Endothelial cell of umbilical vein (primary cell): ENCODE data around the gene MOB2. TPM values are rescaled to one million over a fixed set of nuclear protein-coding genes. Genes with fewer than 3 reads are reported as not detected.

Source experiments
- BruUV-seq: library from RNA; stranded (reverse); fragments of 400-500 nt; replicated peaks from 2 replicates; lab custom pipeline; 2021; lab: Mats Ljungman, UMichigan
- CTCF ChIA-PET: fragments of 300-600, 350-600 bp; sonication (Branson Sonifier 250); formaldehyde crosslinking; loops from one replicate; lab custom pipeline; 2021; ENCODE audit warnings: antibody characterized with exemption, inconsistent platforms; lab: Charles Lee
- POLR2A ChIA-PET: fragments of 300-600, 350-600 bp; sonication (Branson Sonifier 250); formaldehyde crosslinking; loops from one replicate; lab custom pipeline; 2021; ENCODE audit warnings: antibody characterized with exemption, inconsistent platforms; lab: Charles Lee
- DNase-seq: peaks from one replicate; pipeline ENCODE4 v3.0.0-alpha.2; 2011; ENCODE audit warnings: low read depth, low spot score
- FAIRE-seq: peaks from 2 replicates; lab custom pipeline; 2011; peaks lifted over from hg19 to GRCh38; lab: Jason Lieb, UNC
- H2AFZ ChIP-seq: 2 replicates; pipeline ENCODE4 v1.6.0; 2012; ENCODE audit warnings: low read depth, low read length, control low read depth, inconsistent platforms
- H3K27ac ChIP-seq: 2 replicates; pipeline ENCODE4 v1.5.1; 2011; ENCODE audit warnings: low read depth, mild to moderate bottlenecking, control low read depth, low read length, moderate library complexity; ENCODE audit not compliant: insufficient read depth
- H3K27me3 ChIP-seq, 2 experiments: 2 replicates each; pipeline versions ENCODE4 v1.6.0 to v1.6.1; 2011; ENCODE audit warnings: low read length in 2 of 2, mixed read lengths in 1 of 2; ENCODE audit not compliant: control insufficient read depth in 2 of 2, insufficient read depth in 2 of 2
- H3K36me3 ChIP-seq, 2 experiments: 2 replicates in 1 of 2; 3 replicates in 1 of 2; pipeline ENCODE4 v1.5.1; 2011; ENCODE audit warnings: low read length in 2 of 2, mild to moderate bottlenecking in 1 of 2, moderate library complexity in 1 of 2; ENCODE audit not compliant: control insufficient read depth in 2 of 2, insufficient read depth in 2 of 2; ENCODE audit errors: extremely low read depth in 1 of 2
- H3K4me1 ChIP-seq: 3 replicates; pipeline ENCODE4 v1.5.1; 2011; ENCODE audit warnings: mild to moderate bottlenecking, low read length; ENCODE audit not compliant: control insufficient read depth, insufficient read depth; ENCODE audit errors: extremely low read depth
- H3K4me2 ChIP-seq: 2 replicates; pipeline ENCODE4 v1.6.1; 2011; ENCODE audit warnings: low read length, control low read depth, mixed read lengths; ENCODE audit not compliant: insufficient read depth
- H3K4me3 ChIP-seq, 3 experiments: fragments of 200-600 bp in 1 of 3; sonication (generic), shearing (Covaris generic) in 1 of 3; replicated peaks in 1 of 3; 2 replicates each; pipeline ENCODE4 v1.5.1; 2011 to 2016; ENCODE audit warnings: control low read depth in 3 of 3, low read length in 3 of 3, mild to moderate bottlenecking in 2 of 3, inconsistent platforms in 1 of 3, low read depth in 1 of 3, moderate library complexity in 1 of 3; ENCODE audit not compliant: insufficient read depth in 1 of 3
- H3K79me2 ChIP-seq: 2 replicates; pipeline ENCODE4 v1.6.0; 2012; ENCODE audit warnings: low read length, inconsistent platforms; ENCODE audit not compliant: control insufficient read depth, insufficient read depth
- H3K9ac ChIP-seq: replicated peaks from 2 replicates; pipeline ENCODE3; 2011; ENCODE audit warnings: low read length, control low read depth; ENCODE audit not compliant: insufficient read depth; ENCODE audit errors: extremely low read depth
- H3K9me1 ChIP-seq: replicated peaks from 3 replicates; pipeline ENCODE4 v1.6.0; 2011; ENCODE audit warnings: mild to moderate bottlenecking, low read length; ENCODE audit not compliant: control insufficient read depth, insufficient read depth; ENCODE audit errors: extremely low read depth
- H3K9me3 ChIP-seq: replicated peaks from 2 replicates; pipeline ENCODE4 v1.5.1; 2012; ENCODE audit warnings: low read length, inconsistent platforms; ENCODE audit not compliant: control insufficient read depth, insufficient read depth
- H4K20me1 ChIP-seq: replicated peaks from 2 replicates; pipeline ENCODE3; 2011; ENCODE audit warnings: mild to moderate bottlenecking, low read length; ENCODE audit not compliant: control insufficient read depth, insufficient read depth; ENCODE audit errors: extremely low read depth
- EZH2 ChIP-seq: IDR thresholded peaks from 2 replicates; pipeline ENCODE4 v1.6.1; 2012; ENCODE audit warnings: borderline replicate concordance, low read depth, mild to moderate bottlenecking, moderate library complexity, low read length, inconsistent platforms; ENCODE audit not compliant: severe bottlenecking
- GATA2 ChIP-seq: IDR thresholded peaks from 2 replicates; pipeline ENCODE4 v1.7.0; 2011; ENCODE audit warnings: low read depth, mild to moderate bottlenecking, moderate library complexity, mixed read lengths, low read length; ENCODE audit not compliant: insufficient read length, insufficient read depth
- JUN ChIP-seq: IDR thresholded peaks from 2 replicates; pipeline ENCODE4 v1.6.1; 2011; ENCODE audit warnings: borderline replicate concordance, low read depth; ENCODE audit not compliant: insufficient read length, insufficient read depth
- POLR2A ChIP-seq: IDR thresholded peaks from 2 replicates; pipeline ENCODE4 v1.6.1; 2012; ENCODE audit warnings: low read depth, mild to moderate bottlenecking, control low read depth, low read length
- POLR2AphosphoS5 ChIP-seq: IDR thresholded peaks from 2 replicates; pipeline ENCODE4 v1.6.1; 2012; ENCODE audit warnings: low read depth, mild to moderate bottlenecking, control low read depth, low read length, moderate library complexity; ENCODE audit not compliant: insufficient read depth
- dilution Hi-C: fragments of 300-500 bp; cut with MboI; formaldehyde crosslinking; loops from one replicate; pipeline ENCODE4 v1.15.0; 2019; ENCODE audit warnings: low sequenced_read_pairs; ENCODE audit not compliant: extremely low pct_ligation_motif_present
- intact Hi-C: fragments of 100-400 bp; cut with micrococcal nuclease; formaldehyde crosslinking; loops from one replicate; pipeline ENCODE4 v1.10.0; 2022
- polyA plus RNA-seq, 4 experiments: library from polyadenylated mRNA; depleted of rRNA in 3 of 4; stranded (reverse) in 3 of 4; unstranded in 1 of 4; fragments of >200 nt; gene quantifications; 2 replicates each; pipeline versions ENCODE4 v1.2.1 to v1.2.3, GENCODE V29; 2011 to 2012; ENCODE audit warnings: missing spikeins in 1 of 4
- total RNA-seq: library from RNA; stranded (reverse); gene quantifications from 2 replicates; pipeline ENCODE4 v1.2.3, GENCODE V29; 2021
- TF ChIP-seq, protein P1 (sequence below), 2 donors: IDR thresholded peaks; 1 replicate in 1 of 2; 2 replicates in 1 of 2; pipeline ENCODE4 v1.5.1; 2011; ENCODE audit warnings: low read length in 2 of 2, mild to moderate bottlenecking in 2 of 2, moderate library complexity in 2 of 2, control low read depth in 1 of 2, inconsistent platforms in 1 of 2, low read depth in 1 of 2; ENCODE audit not compliant: insufficient read depth in 1 of 2; ENCODE audit errors: extremely low read depth in 1 of 2
- TF ChIP-seq, protein P2 (sequence below): IDR thresholded peaks from 2 replicates; pipeline ENCODE4 v1.6.1; 2011; ENCODE audit not compliant: insufficient read depth, insufficient read length

MOB2 gene
- total and polyA plus RNA-seq, 2 donors (not counting 3 experiments of a cell fraction or from before 2014, with no cell fraction given) = 38.2 to 50.6 TPM

DNA sequence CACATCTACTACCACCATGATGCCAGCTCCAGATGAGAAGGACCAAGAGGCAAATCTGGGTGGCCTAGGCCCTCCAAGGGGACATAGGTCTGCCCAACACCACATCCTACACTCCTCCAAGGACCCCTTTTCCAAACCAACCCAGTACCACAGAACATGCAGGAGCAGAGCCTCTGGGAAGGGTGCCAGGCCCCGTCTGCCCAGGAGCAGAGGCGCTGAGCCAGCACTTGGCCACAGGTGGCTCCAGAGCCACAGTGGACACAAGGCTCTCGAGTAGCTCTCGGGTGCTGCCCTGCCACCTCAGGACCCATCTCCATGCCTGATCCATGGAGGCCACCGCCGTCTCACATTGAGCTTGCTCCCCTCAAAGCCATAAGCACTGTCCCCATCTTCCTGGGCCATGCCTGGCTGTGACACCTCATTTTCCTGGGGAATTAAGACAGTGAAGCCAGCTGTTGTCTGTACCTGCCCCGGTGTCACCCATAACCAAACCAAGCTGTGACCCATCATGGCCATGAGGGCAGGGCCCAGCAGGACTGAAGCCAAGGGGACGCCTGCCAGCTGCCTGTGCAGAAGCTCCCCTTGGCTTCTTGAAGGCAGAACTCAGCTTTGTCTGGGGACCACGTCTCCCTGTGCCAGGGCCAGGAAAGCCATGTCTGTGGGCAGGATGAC is 7.4 kb downstream of the MOB2 start:
- CTCF ChIA-PET = interaction anchor here (1.3 kb wide), 1 partner anchor 96 kb away, joined by 4 read pairs; no protein-coding TSS in a partner anchor
- intact Hi-C loops (no loop called here), dilution Hi-C loops (no loop called here)
- Histone ChIP-seq H3K9ac (no peak overlapping the region), H3K4me1 (no peaks in the 10 kb centered on the region), H3K27ac (no peak overlapping the region), H3K9me3 (no peaks in the 10 kb centered on the region), H3K4me2 (no peak overlapping the region), H4K20me1 (no peaks in the 10 kb centered on the region), H3K36me3 (peaks cover 0 to 13% of the 10 kb centered on the region in 2 experiments), H3K27me3 (no peaks in the 10 kb centered on the region), H3K4me3 (no peak overlapping the region), H3K9me1 (no peaks in the 10 kb centered on the region), H3K79me2 (no peaks in the 10 kb centered on the region), H2AFZ (no peak overlapping the region)
- FAIRE-seq (no peak), DNase-seq (no peak)
- no TSS peak for BruUV-seq
- TF ChIP-seq EZH2 (no peak), POLR2A (no peak)
- TF ChIP-seq, protein P1, sequence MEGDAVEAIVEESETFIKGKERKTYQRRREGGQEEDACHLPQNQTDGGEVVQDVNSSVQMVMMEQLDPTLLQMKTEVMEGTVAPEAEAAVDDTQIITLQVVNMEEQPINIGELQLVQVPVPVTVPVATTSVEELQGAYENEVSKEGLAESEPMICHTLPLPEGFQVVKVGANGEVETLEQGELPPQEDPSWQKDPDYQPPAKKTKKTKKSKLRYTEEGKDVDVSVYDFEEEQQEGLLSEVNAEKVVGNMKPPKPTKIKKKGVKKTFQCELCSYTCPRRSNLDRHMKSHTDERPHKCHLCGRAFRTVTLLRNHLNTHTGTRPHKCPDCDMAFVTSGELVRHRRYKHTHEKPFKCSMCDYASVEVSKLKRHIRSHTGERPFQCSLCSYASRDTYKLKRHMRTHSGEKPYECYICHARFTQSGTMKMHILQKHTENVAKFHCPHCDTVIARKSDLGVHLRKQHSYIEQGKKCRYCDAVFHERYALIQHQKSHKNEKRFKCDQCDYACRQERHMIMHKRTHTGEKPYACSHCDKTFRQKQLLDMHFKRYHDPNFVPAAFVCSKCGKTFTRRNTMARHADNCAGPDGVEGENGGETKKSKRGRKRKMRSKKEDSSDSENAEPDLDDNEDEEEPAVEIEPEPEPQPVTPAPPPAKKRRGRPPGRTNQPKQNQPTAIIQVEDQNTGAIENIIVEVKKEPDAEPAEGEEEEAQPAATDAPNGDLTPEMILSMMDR (IDR thresholded peaks at IDR 0.05; ENCODE audit: extremely low read depth in 1 of 2, insufficient read depth in 1 of 2, low read depth in 1 of 2, low read length in 2 of 2) = no peak
- POLR2A ChIA-PET = no interaction called here

DNA sequence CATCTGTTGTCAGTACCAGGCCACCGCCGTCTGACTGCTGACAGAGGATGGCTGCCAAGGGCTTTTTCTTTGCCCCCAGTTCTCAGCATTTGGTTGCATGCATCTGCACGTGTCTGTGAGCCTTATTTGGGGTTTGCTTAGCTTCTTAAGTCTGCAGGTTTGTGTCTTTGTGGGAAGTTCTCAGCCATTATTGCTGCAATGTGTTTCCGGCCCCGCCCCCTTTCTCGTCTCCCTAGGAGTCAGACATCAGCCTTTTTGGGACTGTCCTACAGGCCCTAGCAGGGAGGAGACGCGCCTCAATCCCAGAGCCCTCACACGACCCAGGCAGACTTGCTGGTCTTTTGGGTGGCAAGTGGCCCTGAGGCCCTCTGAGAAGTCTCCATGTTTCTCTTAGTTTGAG is 8.0 kb downstream of the MOB2 start:
- H2AFZ ChIP-seq = no peak overlapping the region
- no peak for DNase-seq
- ChIA-PET POLR2A (no interaction called here), CTCF (no interaction called here)
- no peaks in the 10 kb centered on the region for H3K27me3 ChIP-seq
- TF ChIP-seq JUN (no peak), POLR2A (no peak), POLR2AphosphoS5 (no peak), GATA2 (no peak)
- TF ChIP-seq, protein P2, sequence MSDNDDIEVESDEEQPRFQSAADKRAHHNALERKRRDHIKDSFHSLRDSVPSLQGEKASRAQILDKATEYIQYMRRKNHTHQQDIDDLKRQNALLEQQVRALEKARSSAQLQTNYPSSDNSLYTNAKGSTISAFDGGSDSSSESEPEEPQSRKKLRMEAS = no peak
- TF ChIP-seq, protein P1 (IDR thresholded peaks at IDR 0.05; ENCODE audit: extremely low read depth in 1 of 2, insufficient read depth in 1 of 2, low read depth in 1 of 2, low read length in 2 of 2) = no peak
- intact Hi-C loops (no loop called here), dilution Hi-C loops (no loop called here)
- H3K9ac ChIP-seq = no peak overlapping the region
- no peaks in the 10 kb centered on the region for H3K9me3 ChIP-seq
- H3K27ac ChIP-seq = no peak overlapping the region
- no peak for FAIRE-seq
- H4K20me1 ChIP-seq = no peaks in the 10 kb centered on the region
- no TSS peak for BruUV-seq
- no peak overlapping the region for H3K4me3 ChIP-seq
- peaks cover 0 to 13% of the 10 kb centered on the region in 2 experiments for H3K36me3 ChIP-seq
- H3K4me1 ChIP-seq = no peaks in the 10 kb centered on the region
- H3K4me2 ChIP-seq = no peak overlapping the region
- H3K9me1 ChIP-seq = no peaks in the 10 kb centered on the region
- no peaks in the 10 kb centered on the region for H3K79me2 ChIP-seq
